ENCODE data around the gene MYOM1.

DNA sequence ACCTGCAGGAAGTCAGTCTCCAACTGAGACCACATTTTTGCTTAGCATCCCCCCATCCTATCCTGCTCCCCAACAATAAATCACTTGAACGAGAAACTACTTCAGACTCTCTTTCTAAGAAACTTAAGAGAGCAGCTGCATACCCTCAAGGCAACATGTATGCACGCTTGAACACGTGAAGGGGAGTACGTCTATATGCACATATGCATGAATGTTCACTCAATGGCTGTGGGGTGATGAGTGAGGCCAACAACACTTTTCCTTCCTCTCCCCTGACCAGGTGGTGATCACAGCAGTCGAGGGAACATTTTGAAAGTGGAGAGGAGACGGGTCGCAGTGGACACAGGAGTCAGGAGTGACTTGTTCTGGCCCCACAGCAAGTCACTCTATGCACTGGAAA, 127.0 kb downstream of the MYOM1 start:
- no peak for TF ChIP-seq POLR2AphosphoS5 (IDR thresholded peaks at IDR 0.05; ENCODE audit: borderline replicate concordance, low read depth, low read length)
- no peak for TF ChIP-seq EZH2 (IDR thresholded peaks at IDR 0.05)

All from SK-N-MC (cell line).